GM15510 (cell line): ENCODE measurements around the gene NOS1AP.

ENCODE experiments used
- POLR2A ChIP-seq: IDR thresholded peaks from 3 replicates; pipeline ENCODE4 v1.6.1; 2011; ENCODE audit warnings: borderline replicate concordance; ENCODE audit not compliant: insufficient read length; ENCODE audit errors: extremely low read depth

Gene NOS1AP

DNA sequence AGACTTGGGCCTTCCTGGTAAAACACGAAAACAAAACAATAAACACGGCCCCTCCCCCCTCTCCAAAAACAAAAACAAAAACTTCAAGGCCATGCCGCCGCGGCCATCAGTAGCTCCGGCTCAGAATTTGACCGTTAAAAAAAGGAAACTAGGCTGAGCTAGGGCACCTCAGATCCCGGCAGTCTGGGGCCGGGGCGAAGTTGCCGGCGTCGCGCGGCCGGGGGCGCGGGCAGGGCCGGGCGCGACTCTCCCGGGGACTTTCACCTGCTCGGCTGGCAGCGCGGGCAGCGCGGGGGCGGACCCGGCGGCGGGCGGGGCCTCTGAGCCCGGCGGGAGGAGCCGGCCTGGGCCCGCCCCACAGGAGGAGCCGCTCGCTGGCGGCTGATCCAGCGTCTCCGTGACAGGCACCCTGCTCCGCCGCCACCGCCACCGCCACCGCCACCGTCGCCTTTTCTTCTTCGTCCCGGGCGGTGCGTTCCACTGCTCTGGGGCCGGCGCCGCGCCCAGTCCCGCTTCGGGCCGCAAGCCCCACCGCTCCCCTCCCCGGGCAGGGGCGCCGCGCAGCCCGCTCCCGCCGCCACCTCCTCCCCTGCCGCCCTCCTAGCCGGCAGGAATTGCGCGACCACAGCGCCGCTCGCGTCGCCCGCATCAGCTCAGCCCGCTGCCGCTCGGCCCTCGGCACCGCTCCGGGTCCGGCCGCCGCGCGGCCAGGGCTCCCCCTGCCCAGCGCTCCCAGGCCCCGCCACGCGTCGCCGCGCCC, at the start of gene NOS1AP:
NOS1AP (plus strand) TSS at position 358 of the 760 bp plus-strand sequence. CDS start 487 bp downstream, outside the sequence.
- TF ChIP-seq POLR2A: no peak

DNA sequence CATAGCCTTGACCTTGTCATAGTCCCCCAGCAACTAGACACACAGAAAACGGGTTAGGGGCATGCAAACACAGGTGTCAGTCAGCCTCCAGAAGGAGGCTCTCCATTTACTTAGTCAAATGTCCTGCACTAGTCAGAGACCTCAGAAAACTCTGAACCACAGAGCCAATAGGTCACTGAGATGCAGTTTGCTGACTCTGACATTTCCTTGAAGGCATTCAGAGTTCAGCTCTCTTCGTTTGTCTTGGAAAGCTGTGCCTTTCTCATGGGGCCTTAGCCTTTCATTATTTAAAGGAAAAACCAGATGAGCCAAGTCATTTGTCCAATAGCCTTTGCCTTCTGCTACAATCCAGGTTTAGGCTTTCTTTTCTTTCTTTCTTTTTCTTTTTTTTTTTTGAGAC, 49.3 kb upstream of the NOS1AP start:
- no peak for TF ChIP-seq POLR2A

- TF ChIP-seq POLR2A: no peak
Observed at GRCh38 chr1:162021124-162021523, 48.4 kb upstream of the NOS1AP start.

DNA sequence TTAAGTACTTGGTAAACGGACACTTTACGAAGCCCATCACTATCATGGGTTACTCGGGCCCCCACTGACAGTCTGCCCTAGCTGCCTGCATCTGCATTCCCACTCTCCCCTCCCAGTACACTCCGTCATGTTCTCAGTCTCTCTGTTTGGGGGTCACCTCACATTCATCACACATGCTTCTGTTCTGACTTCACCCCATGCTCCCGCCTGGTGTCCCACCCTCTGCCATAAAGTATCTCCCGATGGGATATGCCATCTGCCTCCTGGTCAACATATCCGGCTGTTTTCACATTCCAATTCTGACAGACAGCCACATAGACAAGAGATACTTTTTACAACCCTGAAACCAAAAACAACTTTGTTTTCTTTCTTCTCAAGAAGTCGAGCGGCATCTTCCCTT, 46.9 kb upstream of the NOS1AP start:
- no peak for TF ChIP-seq POLR2A

DNA sequence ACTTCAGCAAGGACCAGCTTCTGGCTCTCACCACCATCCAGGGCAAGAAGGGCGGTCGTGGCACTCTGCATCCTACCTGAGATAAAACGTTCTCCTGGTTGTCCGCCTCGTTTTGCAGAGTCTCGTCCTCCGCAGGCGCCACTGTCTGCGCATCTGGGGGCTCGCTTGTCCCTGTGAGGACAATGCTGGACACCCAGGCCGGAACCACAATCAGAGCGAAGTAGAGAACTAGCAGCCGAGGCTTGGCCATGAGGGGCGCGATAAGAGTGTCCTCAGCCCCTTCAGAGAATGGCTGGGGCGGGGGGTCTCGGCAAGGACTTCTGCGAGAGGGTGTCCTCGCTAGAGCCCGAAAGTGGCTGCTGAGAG, 46.3 kb upstream of the NOS1AP start:
- no peak for TF ChIP-seq POLR2A

- no peak for TF ChIP-seq POLR2A
Observed at GRCh38 chr1:162023547-162024501, 45.7 kb upstream of the NOS1AP start, which contains the start of gene OLFML2B. TSS of gene OLFML2B (minus strand) at chr1:162023869. CDS start at chr1:162023430, 439 bp downstream.

DNA sequence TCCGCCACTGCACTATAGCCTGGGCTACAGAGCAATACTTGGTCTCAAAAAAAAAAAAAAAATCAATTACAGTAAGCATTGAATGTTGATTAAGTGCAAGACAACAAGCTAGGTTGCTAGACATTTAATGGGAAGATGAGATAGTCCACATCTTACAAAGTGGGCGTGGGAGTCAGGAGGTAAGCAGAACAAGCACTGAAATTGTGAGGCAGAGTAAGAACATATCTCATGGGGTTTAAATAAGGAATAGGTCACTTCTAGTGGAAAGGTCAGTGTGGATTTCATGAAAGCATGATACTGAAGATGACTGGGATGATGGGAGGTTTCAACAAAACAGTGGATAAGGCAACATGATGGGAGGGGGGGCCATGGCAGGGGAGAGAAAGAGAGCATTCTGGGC, 44.0 kb upstream of the NOS1AP start:
- no peak for TF ChIP-seq POLR2A

DNA sequence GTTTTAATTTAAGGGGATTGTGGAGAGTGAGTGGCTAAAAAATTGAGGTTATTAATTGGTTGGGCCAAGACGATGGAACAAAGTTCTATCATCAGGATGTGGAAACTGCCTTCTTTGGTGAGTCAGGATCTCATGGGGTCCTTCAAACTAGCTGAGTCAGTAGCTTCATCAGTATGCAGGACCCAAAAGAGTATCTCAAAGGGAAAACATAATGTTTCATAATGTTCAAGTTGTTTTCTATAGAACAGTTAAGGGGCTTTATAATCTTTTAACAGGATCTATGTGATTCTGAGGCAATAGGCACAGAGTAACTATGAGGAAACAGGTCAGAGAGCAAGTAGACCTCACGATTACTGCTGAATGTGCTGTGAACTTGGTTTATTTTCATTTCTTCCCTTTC, 42.6 kb upstream of the NOS1AP start:
- no peak for TF ChIP-seq POLR2A

DNA sequence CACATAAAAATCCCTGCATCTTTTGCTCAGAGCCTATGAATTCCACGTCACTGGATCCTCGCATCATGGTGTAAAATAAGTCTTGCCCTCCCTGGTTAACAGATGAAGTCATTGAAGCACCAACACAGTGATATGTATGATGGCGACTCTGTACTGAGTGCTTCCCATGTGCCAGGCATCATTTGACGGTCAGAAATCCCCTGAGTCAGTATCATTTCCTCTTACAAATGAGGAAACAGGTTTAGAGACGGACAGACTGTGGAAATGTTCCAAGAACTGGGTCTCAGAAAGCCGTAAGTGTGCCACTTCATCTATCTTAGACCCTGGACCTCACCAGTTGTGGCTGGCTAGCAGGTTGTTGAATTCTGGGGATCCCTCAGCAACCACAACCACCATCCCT, 40.8 kb upstream of the NOS1AP start:
- no peak for TF ChIP-seq POLR2A

- TF ChIP-seq POLR2A: no peak
Observed at GRCh38 chr1:162029157-162029556, 40.3 kb upstream of the NOS1AP start.

- no peak for TF ChIP-seq POLR2A
Observed at GRCh38 chr1:162030759-162031280, 38.7 kb upstream of the NOS1AP start.

- no peak for TF ChIP-seq POLR2A
Observed at GRCh38 chr1:162033428-162033827, 36.1 kb upstream of the NOS1AP start.

DNA sequence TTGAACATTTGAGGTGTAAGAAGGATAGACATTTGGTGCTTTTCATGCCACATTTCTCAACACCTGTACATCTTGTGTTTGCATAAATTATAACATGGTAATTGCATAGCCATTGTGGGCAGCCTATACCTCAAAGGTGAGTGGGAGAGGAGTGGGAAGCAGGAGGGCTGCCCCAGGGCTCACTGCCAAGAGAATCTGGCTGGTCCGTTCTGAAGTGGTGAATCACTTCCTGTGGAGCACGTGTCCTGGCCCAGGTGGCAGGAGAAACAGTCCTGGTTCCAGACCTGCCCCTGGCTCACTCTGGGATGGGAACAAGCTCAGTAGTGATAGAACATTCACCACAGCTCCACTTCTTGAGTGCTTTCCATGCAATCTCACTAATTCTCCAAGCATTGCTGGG, 34.2 kb upstream of the NOS1AP start:
- TF ChIP-seq POLR2A: no peak

DNA sequence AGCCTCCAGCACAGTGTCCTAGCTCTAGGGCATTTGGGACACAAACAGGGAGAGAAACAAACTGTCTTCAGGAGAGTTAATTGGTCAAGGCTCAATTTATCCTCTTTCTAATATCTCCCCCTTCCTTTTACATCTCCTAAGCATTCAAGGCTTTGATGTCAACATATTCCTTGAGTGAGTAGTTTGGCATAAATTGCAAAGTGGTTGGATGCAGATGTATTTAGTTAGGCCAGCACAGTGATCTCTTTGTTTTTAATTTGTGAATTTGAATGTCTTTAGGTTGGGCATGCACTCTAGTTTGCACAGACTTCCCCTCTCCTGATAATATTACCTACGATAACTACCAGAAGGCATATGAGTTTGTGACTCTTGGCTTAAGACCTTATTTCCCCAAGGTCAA, 33.3 kb upstream of the NOS1AP start:
- no peak for TF ChIP-seq POLR2A

- no peak for TF ChIP-seq POLR2A
Observed at GRCh38 chr1:162038624-162039023, 30.9 kb upstream of the NOS1AP start.
